Naive thymus-derived CD4-positive, alpha-beta T cell (primary cell): ENCODE results near the gene C14orf180. TPM values are rescaled to one million over a fixed set of nuclear protein-coding genes. Genes with fewer than 3 reads are reported as not detected.

Experiments used
- ATAC-seq: fragments of 150-1000 bp; cut with Tn5 transposase; 2 replicates; pipeline ENCODE4 v1.10.0; 2021; ENCODE audit warnings: mild to moderate bottlenecking, moderate library complexity
- CTCF ChIA-PET: fragments of 350-600 bp; sonication (Branson Sonifier 250); formaldehyde crosslinking; loops from one replicate; lab custom pipeline; 2021; ENCODE audit warnings: antibody characterized with exemption; lab: Charles Lee
- POLR2A ChIA-PET: fragments of 350-600 bp; sonication (Branson Sonifier 250); formaldehyde crosslinking; loops from one replicate; lab custom pipeline; 2021; ENCODE audit warnings: antibody characterized with exemption, inconsistent platforms; lab: Charles Lee
- DNase-seq, 9 donors: peaks; one replicate each; pipeline versions ENCODE4 v3.0.0 to v3.0.0-alpha.2; 2020 to 2022; ENCODE audit warnings: mixed read lengths in 1 of 9
- H3K27ac ChIP-seq: one replicate; pipeline ENCODE4 v1.7.0; 2013; ENCODE audit warnings: mild to moderate bottlenecking, low read depth, low read length, moderate library complexity
- H3K27me3 ChIP-seq, 2 donors: one replicate each; pipeline ENCODE4 v1.7.0; 2013; ENCODE audit warnings: low read length in 2 of 2, mild to moderate bottlenecking in 2 of 2, moderate library complexity in 2 of 2; ENCODE audit not compliant: control insufficient read depth in 2 of 2, insufficient read depth in 2 of 2
- H3K36me3 ChIP-seq, 3 experiments: 1 replicate in 2 of 3; 2 replicates in 1 of 3; pipeline ENCODE4 v1.7.0; 2013; ENCODE audit warnings: low read length in 3 of 3, mild to moderate bottlenecking in 3 of 3, moderate library complexity in 1 of 3; ENCODE audit not compliant: insufficient read depth in 3 of 3, control insufficient read depth in 2 of 3
- H3K4me1 ChIP-seq, 2 donors: one replicate each; pipeline ENCODE4 v1.7.0; 2013; ENCODE audit warnings: low read length in 2 of 2, mild to moderate bottlenecking in 2 of 2, moderate library complexity in 1 of 2; ENCODE audit not compliant: control insufficient read depth in 2 of 2, insufficient read depth in 2 of 2
- H3K4me3 ChIP-seq: 2 replicates; pipeline ENCODE4 v1.7.0; 2013; ENCODE audit warnings: mild to moderate bottlenecking, low read length
- H3K9me3 ChIP-seq, 3 experiments: 1 replicate in 2 of 3; 2 replicates in 1 of 3; pipeline ENCODE4 v1.7.0; 2013; ENCODE audit warnings: low read length in 3 of 3; ENCODE audit not compliant: control insufficient read depth in 2 of 3
- H3K27ac Mint-ChIP-seq, 9 donors: one replicate each; pipeline ENCODE4 v1.8.0; 2020 to 2022; ENCODE audit warnings: mixed read lengths in 9 of 9, mild to moderate bottlenecking in 8 of 9, moderate library complexity in 5 of 9, inconsistent platforms in 2 of 9
- H3K27me3 Mint-ChIP-seq, 5 donors: one replicate each; pipeline ENCODE4 v1.8.0; 2021 to 2022; ENCODE audit warnings: mixed read lengths in 5 of 5, mild to moderate bottlenecking in 1 of 5
- H3K36me3 Mint-ChIP-seq, 5 donors: one replicate each; pipeline ENCODE4 v1.8.0; 2020 to 2022; ENCODE audit warnings: mixed read lengths in 5 of 5, mild to moderate bottlenecking in 3 of 5, inconsistent platforms in 1 of 5
- H3K4me1 Mint-ChIP-seq, 7 donors: one replicate each; pipeline ENCODE4 v1.8.0; 2020 to 2022; ENCODE audit warnings: mixed read lengths in 7 of 7, mild to moderate bottlenecking in 3 of 7, inconsistent platforms in 1 of 7
- H3K4me3 Mint-ChIP-seq, 10 donors: one replicate each; pipeline ENCODE4 v1.8.0; 2020 to 2022; ENCODE audit warnings: mild to moderate bottlenecking in 10 of 10, mixed read lengths in 10 of 10, moderate library complexity in 6 of 10, inconsistent platforms in 2 of 10
- H3K9me3 Mint-ChIP-seq, 11 donors: one replicate each; pipeline ENCODE4 v1.8.0; 2020 to 2022; ENCODE audit warnings: mixed read lengths in 11 of 11, mild to moderate bottlenecking in 4 of 11, inconsistent platforms in 1 of 11, moderate library complexity in 1 of 11
- intact Hi-C, 2 donors: fragments of 100-400 bp; cut with micrococcal nuclease; formaldehyde crosslinking; loops; one replicate each; pipeline ENCODE4 v1.15.1; 2023
- polyA plus RNA-seq, 2 donors: library from polyadenylated mRNA; unstranded; fragments of 300-500 nt; fragmentation: Illumina TruSeq; gene quantifications; one replicate each; pipeline ENCODE4 v1.2.3, GENCODE V29; 2021
- total RNA-seq, 6 experiments: library from RNA in 5 of 6; stranded (reverse) in 5 of 6; gene quantifications; 1 replicate in 5 of 6; 2 replicates in 1 of 6; pipeline ENCODE4 v1.2.3 and lab custom pipeline; 2021 to 2026

The C14orf180 gene
- total and polyA plus RNA-seq, 7 experiments from 2014 or later, result not detected

- DNase-seq (no peak), ATAC-seq (no peak)
- intact Hi-C loops, result no loop called here
- Histone ChIP-seq H3K36me3 (no peaks in the 10 kb centered on the region), H3K27me3 (no peaks in the 10 kb centered on the region), H3K4me1 (no peaks in the 10 kb centered on the region), H3K27ac (no peak overlapping the region), H3K4me3 (no peak overlapping the region), H3K9me3 (no peaks in the 10 kb centered on the region)
- ChIA-PET POLR2A (no interaction called here), CTCF (interaction anchor here (0.7 to 1.0 kb wide), 2 partner anchors 9 to 481 kb away, joined by 3 read pairs; no protein-coding TSS in a partner anchor)
- Mint-ChIP-seq H3K4me3 (no peak overlapping the region), H3K4me1 (no peaks in the 10 kb centered on the region), H3K36me3 (no peaks in the 10 kb centered on the region), H3K9me3 (no peaks in the 10 kb centered on the region), H3K27me3 (peaks cover 0 to 4% (median 0%) of the 10 kb centered on the region in 5 donors), H3K27ac (no peak overlapping the region)
Observed at GRCh38 chr14:104558231-104559027, 21.1 kb upstream of the C14orf180 start.

GRCh38 chr14:104559028-104559803 is 20.3 kb upstream of the C14orf180 start:
- Mint-ChIP-seq H3K4me3 (no peak overlapping the region), H3K27me3 (peaks cover 0 to 7% (median 0%) of the 10 kb centered on the region in 5 donors), H3K4me1 (peaks cover 0 to 4% (median 0%) of the 10 kb centered on the region in 7 donors), H3K36me3 (no peaks in the 10 kb centered on the region), H3K27ac (no peak overlapping the region), H3K9me3 (no peaks in the 10 kb centered on the region)
- Histone ChIP-seq H3K27ac (no peak overlapping the region), H3K4me3 (no peak overlapping the region), H3K4me1 (peaks cover 0 to 4% of the 10 kb centered on the region in 2 donors), H3K9me3 (no peaks in the 10 kb centered on the region), H3K27me3 (no peaks in the 10 kb centered on the region), H3K36me3 (no peaks in the 10 kb centered on the region)
- ChIA-PET CTCF (interaction anchor here (1.0 kb wide), 1 partner anchor 8 kb away, joined by 3 read pairs; no protein-coding TSS in a partner anchor), POLR2A (no interaction called here)
- DNase-seq (no peak), ATAC-seq (no peak)
- intact Hi-C loops, result no loop called here

GRCh38 chr14:104559804-104560585 is 19.6 kb upstream of the C14orf180 start:
- H3K27me3 ChIP-seq, result no peaks in the 10 kb centered on the region
- POLR2A ChIA-PET, result no interaction called here
- no peaks in the 10 kb centered on the region for H3K9me3 Mint-ChIP-seq
- CTCF ChIA-PET, result no interaction called here
- peaks cover 0 to 4% of the 10 kb centered on the region in 2 donors for H3K4me1 ChIP-seq
- H3K4me1 Mint-ChIP-seq, result peaks cover 0 to 5% (median 0%) of the 10 kb centered on the region in 7 donors
- H3K27ac Mint-ChIP-seq, result peak overlapping the region in 1 of 9 donors; percentile 70
- no peak overlapping the region for H3K4me3 Mint-ChIP-seq
- no peak overlapping the region for H3K27ac ChIP-seq
- no peak for DNase-seq
- no peaks in the 10 kb centered on the region for H3K36me3 Mint-ChIP-seq
- H3K9me3 ChIP-seq, result no peaks in the 10 kb centered on the region
- intact Hi-C loops, result loop anchor here in 1 of 2 donors (5.0 kb wide), 1 partner anchor 468 kb away; no protein-coding TSS in a partner anchor
- H3K4me3 ChIP-seq, result no peak overlapping the region
- H3K36me3 ChIP-seq, result no peaks in the 10 kb centered on the region
- no peak for ATAC-seq
- peaks cover 0 to 9% (median 4%) of the 10 kb centered on the region in 5 donors for H3K27me3 Mint-ChIP-seq

- ChIA-PET CTCF (no interaction called here), POLR2A (no interaction called here)
- ATAC-seq, result no peak
- Histone ChIP-seq H3K27ac (no peak overlapping the region), H3K4me3 (no peak overlapping the region), H3K36me3 (no peaks in the 10 kb centered on the region), H3K4me1 (peaks cover 0 to 4% of the 10 kb centered on the region in 2 donors), H3K27me3 (no peaks in the 10 kb centered on the region), H3K9me3 (no peaks in the 10 kb centered on the region)
- DNase-seq, result no peak
- Mint-ChIP-seq H3K27me3 (peaks cover 0 to 13% (median 5%) of the 10 kb centered on the region in 5 donors), H3K4me3 (no peak overlapping the region), H3K9me3 (no peaks in the 10 kb centered on the region), H3K4me1 (peaks cover 0 to 5% (median 0%) of the 10 kb centered on the region in 7 donors), H3K27ac (no peak overlapping the region), H3K36me3 (no peaks in the 10 kb centered on the region)
- intact Hi-C loops, result loop anchor here in 1 of 2 donors (5.0 kb wide), 1 partner anchor 468 kb away; no protein-coding TSS in a partner anchor
Observed at GRCh38 chr14:104560586-104560945, 19.0 kb upstream of the C14orf180 start.

- Histone ChIP-seq H3K4me1 (peaks cover 0 to 4% of the 10 kb centered on the region in 2 donors), H3K36me3 (no peaks in the 10 kb centered on the region), H3K27me3 (no peaks in the 10 kb centered on the region), H3K9me3 (no peaks in the 10 kb centered on the region), H3K4me3 (no peak overlapping the region), H3K27ac (no peak overlapping the region)
- Mint-ChIP-seq H3K27ac (no peak overlapping the region), H3K36me3 (no peaks in the 10 kb centered on the region), H3K4me1 (peaks cover 0 to 5% (median 0%) of the 10 kb centered on the region in 7 donors), H3K4me3 (no peak overlapping the region), H3K9me3 (no peaks in the 10 kb centered on the region), H3K27me3 (peaks cover 0 to 17% (median 5%) of the 10 kb centered on the region in 5 donors)
- intact Hi-C loops, result loop anchor here in 1 of 2 donors (5.0 kb wide), 1 partner anchor 469 kb away; no protein-coding TSS in a partner anchor
- CTCF ChIA-PET, result no interaction called here
- POLR2A ChIA-PET, result no interaction called here
- DNase-seq (no peak), ATAC-seq (no peak)
Observed at GRCh38 chr14:104561124-104561557, 18.4 kb upstream of the C14orf180 start.
